ENCODE results near the gene CC2D2A.
"Not testable (repeated sequence)": the region's sequence is repeated elsewhere in the genome, so short reads cannot be mapped to it uniquely, and the experiment has no call there.

Gene CC2D2A

GRCh38 chr4:15562623-15563022, 92.9 kb downstream of the CC2D2A start:
- DNase-seq = no peak

GRCh38 chr4:15563871-15564270, 94.2 kb downstream of the CC2D2A start:
- no peak for DNase-seq

- no peak for DNase-seq
Measured at GRCh38 chr4:15568821-15569220, 99.1 kb downstream of the CC2D2A start.

- DNase-seq = no peak
Measured at GRCh38 chr4:15569746-15570145, 100.1 kb downstream of the CC2D2A start.

DNA sequence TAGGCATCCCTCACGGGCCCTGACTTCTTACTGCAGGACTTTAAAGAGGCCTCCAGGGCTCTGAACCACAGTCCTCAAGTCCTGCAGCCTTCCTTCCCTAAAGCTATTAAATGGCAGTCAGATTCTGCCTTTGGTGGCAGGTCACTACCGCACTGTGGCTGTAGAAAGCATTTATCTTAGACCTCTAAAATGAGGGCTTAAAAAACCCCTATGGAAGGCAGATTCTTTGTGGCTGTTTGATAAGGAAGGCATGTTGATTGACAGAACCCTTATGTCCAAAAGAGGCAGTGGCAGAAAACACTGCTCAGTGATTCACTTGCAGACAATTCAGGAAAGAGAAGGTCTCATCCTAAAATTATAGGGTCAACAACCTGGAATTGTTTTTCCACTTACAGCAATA, 106.3 kb downstream of the CC2D2A start:
- DNase-seq = no peak

GRCh38 chr4:15577508-15577907, 107.8 kb downstream of the CC2D2A start:
- DNase-seq = no peak

DNA sequence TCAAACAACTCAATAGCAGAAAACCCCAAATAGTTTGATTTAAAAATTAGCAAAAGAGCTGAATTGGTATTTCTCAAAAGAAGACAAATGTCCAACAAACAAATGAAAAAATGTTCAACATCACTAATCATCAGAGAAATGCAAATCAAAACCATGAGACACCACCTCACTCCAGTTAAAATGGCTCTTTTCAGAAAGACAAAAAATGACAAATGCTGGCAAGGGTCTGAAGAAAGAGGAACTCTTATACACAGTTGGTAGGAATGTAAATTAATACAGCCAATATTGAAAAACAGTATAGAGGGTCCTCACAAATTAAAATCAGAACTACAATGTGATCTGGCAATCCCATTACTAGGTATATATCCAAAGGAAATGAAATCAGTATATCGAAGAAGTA, 115.1 kb downstream of the CC2D2A start:
- no peak for DNase-seq

DNA sequence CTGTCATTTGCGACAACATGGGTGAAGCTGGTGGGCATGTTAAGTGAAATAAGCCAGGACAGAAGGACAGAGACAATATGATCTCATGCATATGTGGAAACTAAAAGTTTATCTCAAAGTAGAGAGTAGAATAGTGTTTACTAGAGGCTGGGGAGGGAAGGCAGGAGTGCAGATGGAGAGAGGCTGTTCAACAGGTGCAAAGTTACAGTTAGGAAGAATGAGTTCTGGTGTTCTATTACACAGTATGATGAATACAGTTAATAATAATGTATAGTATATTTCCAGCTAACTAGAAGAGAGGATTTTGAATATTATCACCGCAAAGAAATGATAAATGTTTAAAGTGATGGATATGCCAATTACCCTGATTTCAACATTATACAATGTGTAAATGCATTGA, 115.6 kb downstream of the CC2D2A start:
- DNase-seq = no peak

DNA sequence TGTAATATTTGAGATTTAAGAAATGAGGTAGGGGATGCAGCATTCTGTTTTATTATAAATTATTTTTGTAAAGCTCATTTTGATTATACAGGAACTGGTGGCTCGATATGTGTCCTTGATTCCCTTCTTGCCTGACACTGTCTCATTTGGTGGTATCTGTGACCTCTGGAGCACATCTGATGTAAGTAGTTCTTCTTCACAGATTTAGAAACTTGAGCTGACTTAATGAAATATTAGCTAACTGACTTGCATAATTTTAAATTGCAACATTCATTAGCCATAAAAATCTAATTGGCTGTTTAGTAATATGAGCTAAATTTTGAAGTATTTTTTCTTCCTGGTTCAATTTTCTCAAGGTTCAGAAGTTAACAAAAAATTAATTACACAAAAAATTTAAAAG, 116.4 kb downstream of the CC2D2A start:
- no peak for DNase-seq

GRCh38 chr4:15587649-15588048, 118.0 kb downstream of the CC2D2A start:
- DNase-seq = no peak

- DNase-seq = no peak
Measured at GRCh38 chr4:15592799-15593198, 123.1 kb downstream of the CC2D2A start.

- DNase-seq = no peak
Measured at GRCh38 chr4:15598644-15599043, 129.0 kb downstream of the CC2D2A start.

GRCh38 chr4:15600176-15600575, 130.5 kb downstream of the CC2D2A start:
- DNase-seq = no peak

DNA sequence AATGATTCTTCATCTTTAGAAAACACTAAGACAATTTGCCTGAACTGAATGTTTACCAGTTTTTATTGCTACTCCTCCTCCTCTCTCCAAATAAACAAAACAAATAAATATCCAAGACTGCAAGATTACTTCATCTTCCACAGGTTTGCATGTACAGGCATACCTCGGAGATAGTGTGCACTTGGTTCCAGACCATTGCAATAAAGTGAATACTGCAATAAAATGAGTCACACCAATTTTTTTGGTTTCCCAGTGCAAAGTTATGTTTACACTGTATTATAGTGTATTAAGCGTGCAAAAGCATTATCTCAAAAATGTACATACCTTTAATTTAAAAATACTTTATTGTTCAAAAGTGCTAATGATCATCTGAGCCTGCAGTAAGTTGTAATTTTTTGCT, 132.2 kb downstream of the CC2D2A start:
- DNase-seq = no peak

GRCh38 chr4:15605537-15605936, 135.9 kb downstream of the CC2D2A start:
- DNase-seq = no peak

GRCh38 chr4:15610855-15611254, 141.2 kb downstream of the CC2D2A start:
- DNase-seq = no peak

DNA sequence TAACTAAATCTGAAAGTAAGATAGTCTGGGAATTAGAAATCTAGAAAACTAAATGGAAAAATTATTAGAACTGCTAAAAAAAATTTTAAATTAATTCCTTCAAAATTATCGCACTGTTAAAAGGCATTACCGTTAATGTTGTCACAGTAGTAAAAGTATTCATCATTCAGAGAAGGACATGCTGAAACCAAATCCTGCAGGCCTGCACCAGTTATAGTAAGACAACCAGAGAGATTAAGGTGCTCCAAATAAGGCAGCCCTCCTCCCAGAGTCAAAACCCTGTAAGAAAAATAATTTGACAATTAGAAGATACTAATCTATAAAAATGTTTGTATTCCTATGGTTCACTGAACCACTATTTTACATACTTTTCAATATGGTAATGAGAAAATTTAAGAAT, 142.5 kb downstream of the CC2D2A start:
- DNase-seq = no peak

DNA sequence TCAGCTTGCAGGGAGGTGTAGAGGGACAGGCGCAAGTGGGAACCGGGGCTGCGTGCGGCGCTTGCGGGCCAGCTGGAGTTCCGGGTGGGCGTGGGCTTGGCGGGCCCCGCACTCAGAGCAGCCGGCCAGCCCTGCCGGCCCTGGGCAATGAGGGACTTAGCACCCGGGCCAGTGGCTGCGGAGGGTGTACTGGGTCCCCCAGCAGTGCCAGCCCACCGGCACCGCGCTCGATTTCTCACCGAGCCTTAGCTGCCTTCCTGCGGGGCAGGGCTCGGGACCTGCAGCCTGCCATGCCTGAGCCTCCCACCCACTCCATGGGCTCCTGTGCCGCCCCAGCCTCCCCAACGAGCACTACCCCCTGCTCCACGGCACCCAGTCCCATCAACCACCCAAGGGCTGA, 145.2 kb downstream of the CC2D2A start:
- DNase-seq = not testable (repeated sequence)

GRCh38 chr4:15617407-15617806, 147.7 kb downstream of the CC2D2A start:
- DNase-seq = not testable (repeated sequence)

DNA sequence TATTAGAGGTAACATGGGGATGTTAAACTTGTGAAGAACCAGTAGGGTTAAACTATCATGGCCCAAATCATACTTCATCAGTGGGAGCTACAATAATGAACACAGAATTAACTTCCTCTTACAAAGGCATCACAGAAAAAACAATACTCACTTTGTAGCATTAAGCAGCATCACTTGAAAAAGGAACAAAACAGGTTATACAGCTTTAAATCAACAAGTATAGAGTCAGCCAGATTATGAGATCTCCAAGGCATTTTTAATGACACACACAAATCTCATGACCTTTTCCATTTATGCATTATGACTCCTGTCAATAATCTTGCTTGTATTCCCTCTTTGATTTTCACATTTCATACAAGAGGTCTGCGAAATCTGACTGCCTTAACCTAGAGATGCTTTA, 167.1 kb downstream of the CC2D2A start:
- DNase-seq = no peak

DNA sequence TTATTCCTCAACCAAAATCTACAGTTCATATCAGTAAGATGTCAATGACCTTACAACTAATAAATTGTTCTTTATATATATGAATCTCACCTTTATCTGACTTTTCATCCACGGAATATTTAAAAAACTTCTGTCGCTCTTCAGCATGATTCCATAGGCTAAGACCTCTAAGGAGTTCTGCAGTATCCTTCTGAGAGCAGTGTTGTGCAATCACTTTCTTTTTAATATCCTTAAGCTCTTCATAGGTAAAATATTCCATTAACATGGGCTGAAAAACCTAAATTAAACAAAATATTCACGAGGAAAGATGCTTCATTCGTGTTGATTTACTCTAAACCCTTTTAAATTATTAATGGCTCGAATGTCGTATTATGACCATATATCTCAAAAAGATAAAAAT, 168.7 kb downstream of the CC2D2A start:
- DNase-seq = no peak

GRCh38 chr4:15648600-15648999, 178.9 kb downstream of the CC2D2A start:
- DNase-seq = no peak

- peak; percentile 63 for DNase-seq
Measured at GRCh38 chr4:15649914-15650545, 180.3 kb downstream of the CC2D2A start.
